BE2C (cell line): ENCODE results near the gene AFDN.

Experiments used
- DNase-seq: peaks from one replicate; pipeline ENCODE4 v3.0.0-alpha.2; 2020
- H3K27me3 ChIP-seq: fragments of 250-450 bp; sonication (Bioruptor Pico); 2 replicates; pipeline ENCODE4 v1.5.1; 2020; ENCODE audit warnings: mild to moderate bottlenecking
- H3K36me3 ChIP-seq: fragments of 250-450 bp; sonication (Bioruptor Pico); 2 replicates; pipeline ENCODE4 v1.5.1; 2020; ENCODE audit warnings: mild to moderate bottlenecking
- H3K4me1 ChIP-seq: fragments of 250-450 bp; sonication (Bioruptor Pico); 2 replicates; pipeline ENCODE4 v1.5.1; 2020
- H3K4me3 ChIP-seq: 2 replicates; pipeline ENCODE4 v1.5.1; 2011; ENCODE audit warnings: low read depth, low read length
- H3K9me3 ChIP-seq: fragments of 250-450 bp; sonication (Bioruptor Pico); 2 replicates; pipeline ENCODE4 v1.5.1; 2020
- CTCF ChIP-seq: IDR thresholded peaks from 2 replicates; pipeline ENCODE4 v1.5.1; 2012; ENCODE audit warnings: mild to moderate bottlenecking, low read depth, low read length

The AFDN gene

DNA sequence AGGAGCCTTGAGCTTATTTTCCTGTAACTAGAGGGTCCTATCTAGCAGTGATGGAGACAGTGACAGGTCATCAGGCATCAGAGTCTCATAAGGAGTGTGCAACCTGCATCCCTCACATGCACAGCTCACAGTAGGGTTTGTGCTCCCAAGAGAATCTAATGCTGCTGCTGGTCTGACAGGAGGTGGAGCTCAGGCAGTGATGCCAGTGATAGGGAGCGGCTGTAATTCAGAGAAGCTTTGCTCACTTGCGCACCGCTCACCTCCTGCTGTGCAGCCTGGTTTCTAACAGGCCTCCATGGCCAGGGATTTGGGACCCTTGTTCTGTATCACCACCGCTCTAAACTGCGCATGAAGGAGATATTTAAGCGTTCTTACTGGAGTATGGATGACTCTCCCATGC, 176.1 kb downstream of the AFDN start:
- no peak overlapping the region for H3K4me3 ChIP-seq
- no peaks in the 10 kb centered on the region for H3K36me3 ChIP-seq
- TF ChIP-seq CTCF, result no peak
- DNase-seq, result peak; percentile 45
- H3K9me3 ChIP-seq, result no peaks in the 10 kb centered on the region
- H3K27me3 ChIP-seq, result no peaks in the 10 kb centered on the region
- H3K4me1 ChIP-seq, result no peaks in the 10 kb centered on the region

- Histone ChIP-seq H3K4me3 (no peak overlapping the region), H3K4me1 (no peaks in the 10 kb centered on the region), H3K36me3 (no peaks in the 10 kb centered on the region), H3K27me3 (no peaks in the 10 kb centered on the region), H3K9me3 (no peaks in the 10 kb centered on the region)
- TF ChIP-seq CTCF, result no peak
- DNase-seq, result no peak
Observed at GRCh38 chr6:168004023-168004422, 177.3 kb downstream of the AFDN start.

DNA sequence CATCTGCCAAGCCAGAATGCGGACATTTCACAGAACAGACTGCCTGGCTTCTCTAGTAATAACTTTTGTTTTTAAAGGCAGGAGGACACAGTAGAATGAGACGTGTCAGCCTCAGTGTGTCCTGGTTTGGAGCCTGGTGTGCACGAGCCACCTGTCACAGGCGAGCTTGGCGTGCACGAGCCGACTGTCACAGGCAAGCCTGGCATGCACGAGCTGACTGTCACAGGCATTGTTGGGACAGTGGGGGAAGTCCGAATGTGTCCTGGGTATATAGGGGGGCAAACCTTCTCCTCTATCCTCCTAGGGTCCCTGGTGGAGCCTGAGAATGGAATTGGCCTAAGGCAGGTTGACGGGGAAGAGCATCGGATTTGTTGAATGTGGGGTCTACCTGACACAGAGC, 178.2 kb downstream of the AFDN start:
- DNase-seq, result no peak
- H3K9me3 ChIP-seq, result no peaks in the 10 kb centered on the region
- no peaks in the 10 kb centered on the region for H3K27me3 ChIP-seq
- TF ChIP-seq CTCF, result no peak
- H3K4me1 ChIP-seq, result no peaks in the 10 kb centered on the region
- H3K4me3 ChIP-seq, result no peak overlapping the region
- no peaks in the 10 kb centered on the region for H3K36me3 ChIP-seq

DNA sequence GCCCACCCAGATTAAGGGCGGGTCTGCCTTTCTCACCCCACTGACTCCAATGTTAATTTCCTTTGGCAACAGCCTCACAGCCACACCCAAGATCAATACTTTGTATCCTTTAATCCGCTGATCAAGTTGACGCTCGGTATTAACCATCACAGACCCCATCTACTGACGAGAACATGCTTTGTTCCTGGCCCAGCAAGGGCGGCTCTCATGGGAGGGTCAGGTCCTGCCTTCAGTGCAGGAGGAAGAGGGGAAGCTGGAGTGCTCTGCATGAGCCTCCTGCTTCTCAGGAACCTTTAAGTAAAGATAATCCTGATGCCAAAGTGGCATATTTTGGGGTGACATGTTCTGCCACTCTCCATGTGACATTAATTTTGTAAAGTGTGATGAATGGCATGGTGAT, 179.1 kb downstream of the AFDN start:
- H3K4me3 ChIP-seq, result no peak overlapping the region
- H3K27me3 ChIP-seq, result no peaks in the 10 kb centered on the region
- no peaks in the 10 kb centered on the region for H3K4me1 ChIP-seq
- no peak for DNase-seq
- no peak for TF ChIP-seq CTCF
- no peaks in the 10 kb centered on the region for H3K36me3 ChIP-seq
- H3K9me3 ChIP-seq, result no peaks in the 10 kb centered on the region

DNA sequence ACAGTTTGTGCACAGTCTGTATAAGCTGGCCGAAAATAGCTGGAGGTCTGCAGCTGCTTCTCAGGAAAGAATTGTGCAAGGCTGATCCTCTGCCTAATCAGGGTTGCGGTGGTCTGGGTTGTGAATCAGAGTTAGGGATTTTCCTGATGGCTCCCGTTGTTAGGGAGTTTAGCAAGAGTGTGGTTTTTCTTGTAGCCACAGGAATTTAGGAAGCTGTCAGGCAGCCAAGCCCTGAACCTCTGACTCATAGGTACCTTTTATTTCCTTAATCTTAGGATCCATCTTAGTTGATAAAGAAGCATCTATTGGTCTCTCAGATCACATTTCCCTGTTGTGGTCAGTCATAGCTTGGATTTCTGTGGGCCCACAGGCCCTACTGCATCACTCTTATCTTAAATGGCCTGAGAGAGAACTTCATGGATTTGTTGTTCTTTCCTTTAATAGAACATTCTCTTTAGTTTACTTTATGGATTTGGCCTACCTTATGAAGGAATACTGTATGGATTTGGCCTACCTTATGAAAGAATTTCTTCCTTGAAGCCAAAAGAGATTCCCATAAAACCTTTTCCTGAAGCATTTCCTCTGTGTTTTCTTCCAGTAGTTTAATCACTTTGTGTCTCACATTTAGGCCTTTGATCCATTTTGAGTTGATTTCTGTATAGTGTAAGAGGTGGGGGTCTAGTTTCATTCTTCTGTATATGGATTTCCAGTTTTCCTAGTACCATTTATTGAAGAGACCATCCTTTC, 181.1 kb downstream of the AFDN start:
- no peaks in the 10 kb centered on the region for H3K4me1 ChIP-seq
- DNase-seq, result no peak
- H3K27me3 ChIP-seq, result no peaks in the 10 kb centered on the region
- H3K36me3 ChIP-seq, result no peaks in the 10 kb centered on the region
- no peak overlapping the region for H3K4me3 ChIP-seq
- no peak for TF ChIP-seq CTCF
- H3K9me3 ChIP-seq, result no peaks in the 10 kb centered on the region; the same call in 1 of the 2 replicates

- no peak for TF ChIP-seq CTCF
- Histone ChIP-seq H3K36me3 (no peaks in the 10 kb centered on the region), H3K27me3 (no peaks in the 10 kb centered on the region), H3K4me3 (no peak overlapping the region), H3K9me3 (no peaks in the 10 kb centered on the region; the same call in 1 of the 2 replicates), H3K4me1 (no peaks in the 10 kb centered on the region)
- DNase-seq, result no peak
Observed at GRCh38 chr6:168009331-168009730, 182.6 kb downstream of the AFDN start.
